SKM-1 treated with dmso at 0.1 percent for 144 hours (cell line): Measurements from ENCODE around the gene CDPF1.
"Not testable (repeated sequence)": the region's sequence is repeated elsewhere in the genome, so short reads cannot be mapped to it uniquely, and the experiment has no call there.

Source experiments
- DNase-seq: peaks from one replicate; lab custom pipeline; 2025; ENCODE audit not compliant: unreplicated experiment; lab: John Stamatoyannopoulos, UW

Gene CDPF1

GRCh38 chr22:46281866-46282678 lies 32.0 kb upstream of the CDPF1 start:
- DNase-seq: no peak

- DNase-seq: no peak
These were observed 31.0 kb upstream of the CDPF1 start for GRCh38 chr22:46280999-46281623.

GRCh38 chr22:46280063-46280817 lies 30.1 kb upstream of the CDPF1 start:
- DNase-seq: no peak

GRCh38 chr22:46278656-46279645 lies 28.9 kb upstream of the CDPF1 start:
- DNase-seq: no peak

GRCh38 chr22:46276563-46276962 lies 26.5 kb upstream of the CDPF1 start:
- no peak for DNase-seq

GRCh38 chr22:46275455-46276122 lies 25.5 kb upstream of the CDPF1 start:
- DNase-seq: no peak

- DNase-seq: no peak
These were observed 24.3 kb upstream of the CDPF1 start for GRCh38 chr22:46274381-46274780.

- no peak for DNase-seq
These were observed 23.5 kb upstream of the CDPF1 start for GRCh38 chr22:46273432-46274148.

GRCh38 chr22:46272762-46273431 lies 22.8 kb upstream of the CDPF1 start:
- no peak for DNase-seq

GRCh38 chr22:46272196-46272595 lies 22.1 kb upstream of the CDPF1 start:
- DNase-seq: no peak

GRCh38 chr22:46269564-46269963 lies 19.5 kb upstream of the CDPF1 start:
- DNase-seq: no peak

GRCh38 chr22:46267431-46268279 lies 17.6 kb upstream of the CDPF1 start, which contains the start of gene TTC38:
Gene TTC38, plus strand, starts transcription at chr22:46268008. Its CDS starts 32 bp downstream, at chr22:46268040.
- DNase-seq: peak; percentile 37

- not testable (repeated sequence) for DNase-seq
These were observed 15.5 kb upstream of the CDPF1 start for GRCh38 chr22:46265627-46266026.

- not testable (repeated sequence) for DNase-seq
These were observed 14.4 kb upstream of the CDPF1 start for GRCh38 chr22:46264520-46264919.

- no peak for DNase-seq
These were observed 13.1 kb upstream of the CDPF1 start, which contains the start of gene PKDREJ for GRCh38 chr22:46263216-46263590. Gene PKDREJ, minus strand, starts transcription at chr22:46263343. Its CDS starts 21 bp downstream, at chr22:46263322.

- no peak for DNase-seq
These were observed 12.5 kb upstream of the CDPF1 start for GRCh38 chr22:46262449-46263215.

GRCh38 chr22:46260038-46260437 lies 9.9 kb upstream of the CDPF1 start:
- DNase-seq: no peak
